C4-2B (cell line): ENCODE measurements around the gene FBXW11.

Experiments
- H3K27ac ChIP-seq: fragments of 450-650 bp; 2 replicates; pipeline ENCODE4 v1.5.1; 2017
- ZFX ChIP-seq: fragments of 450-650 bp; IDR thresholded peaks from 2 replicates; pipeline ENCODE4 v1.6.1; 2017
- TF ChIP-seq, protein P1 (sequence below): fragments of 450-650 bp; conservative IDR thresholded peaks from 2 replicates; pipeline ENCODE4 v1.5.1; 2017; ENCODE audit warnings: mild to moderate bottlenecking

FBXW11 gene

DNA sequence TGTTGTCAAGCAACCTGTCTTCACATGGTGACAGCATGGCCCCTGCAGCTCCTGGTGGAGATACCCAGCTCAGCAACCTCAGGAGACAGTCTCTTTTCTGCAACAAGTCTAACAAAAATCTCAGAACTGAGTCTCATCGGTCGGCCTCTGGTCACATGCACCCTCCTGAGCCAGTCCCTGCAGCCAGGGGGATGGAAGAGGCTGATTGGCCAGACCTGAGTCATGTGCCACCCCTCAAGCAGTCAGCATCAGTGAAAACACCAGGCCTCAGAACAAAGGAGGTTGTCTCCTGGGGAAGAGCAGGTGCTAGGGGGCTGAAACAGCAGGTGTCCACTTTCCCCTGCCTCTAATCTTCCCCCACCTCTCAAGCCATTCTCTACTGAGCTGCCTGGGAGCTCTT, 166.4 kb downstream of the FBXW11 start:
- TF ChIP-seq ZFX = no peak
- TF ChIP-seq, protein P1, sequence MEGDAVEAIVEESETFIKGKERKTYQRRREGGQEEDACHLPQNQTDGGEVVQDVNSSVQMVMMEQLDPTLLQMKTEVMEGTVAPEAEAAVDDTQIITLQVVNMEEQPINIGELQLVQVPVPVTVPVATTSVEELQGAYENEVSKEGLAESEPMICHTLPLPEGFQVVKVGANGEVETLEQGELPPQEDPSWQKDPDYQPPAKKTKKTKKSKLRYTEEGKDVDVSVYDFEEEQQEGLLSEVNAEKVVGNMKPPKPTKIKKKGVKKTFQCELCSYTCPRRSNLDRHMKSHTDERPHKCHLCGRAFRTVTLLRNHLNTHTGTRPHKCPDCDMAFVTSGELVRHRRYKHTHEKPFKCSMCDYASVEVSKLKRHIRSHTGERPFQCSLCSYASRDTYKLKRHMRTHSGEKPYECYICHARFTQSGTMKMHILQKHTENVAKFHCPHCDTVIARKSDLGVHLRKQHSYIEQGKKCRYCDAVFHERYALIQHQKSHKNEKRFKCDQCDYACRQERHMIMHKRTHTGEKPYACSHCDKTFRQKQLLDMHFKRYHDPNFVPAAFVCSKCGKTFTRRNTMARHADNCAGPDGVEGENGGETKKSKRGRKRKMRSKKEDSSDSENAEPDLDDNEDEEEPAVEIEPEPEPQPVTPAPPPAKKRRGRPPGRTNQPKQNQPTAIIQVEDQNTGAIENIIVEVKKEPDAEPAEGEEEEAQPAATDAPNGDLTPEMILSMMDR = no peak

DNA sequence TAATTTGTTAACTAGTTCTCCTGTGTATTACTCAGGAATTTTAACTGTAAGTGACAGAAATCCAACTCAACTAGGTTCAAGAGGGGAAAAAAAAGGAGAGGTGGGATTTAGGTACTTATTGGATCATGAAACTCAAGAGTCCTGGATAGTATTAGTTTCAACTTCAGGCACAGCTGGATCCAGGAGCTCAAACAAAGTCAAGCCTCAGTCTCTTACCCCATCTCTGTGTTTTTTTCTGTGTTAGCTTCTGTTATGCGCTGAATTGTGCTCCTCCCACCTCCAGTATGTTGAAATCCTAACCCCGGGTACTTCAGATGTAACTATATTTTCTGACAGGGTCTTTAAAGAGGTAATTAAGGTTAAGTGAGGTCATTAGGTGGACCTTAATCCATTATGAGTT, 167.3 kb downstream of the FBXW11 start:
- H3K27ac ChIP-seq = no peak overlapping the region
- no peak for TF ChIP-seq ZFX
- TF ChIP-seq, protein P1 = no peak

More for the DNA sequence above, 166.4 kb downstream of the FBXW11 start:
- H3K27ac ChIP-seq = no peak overlapping the region

DNA sequence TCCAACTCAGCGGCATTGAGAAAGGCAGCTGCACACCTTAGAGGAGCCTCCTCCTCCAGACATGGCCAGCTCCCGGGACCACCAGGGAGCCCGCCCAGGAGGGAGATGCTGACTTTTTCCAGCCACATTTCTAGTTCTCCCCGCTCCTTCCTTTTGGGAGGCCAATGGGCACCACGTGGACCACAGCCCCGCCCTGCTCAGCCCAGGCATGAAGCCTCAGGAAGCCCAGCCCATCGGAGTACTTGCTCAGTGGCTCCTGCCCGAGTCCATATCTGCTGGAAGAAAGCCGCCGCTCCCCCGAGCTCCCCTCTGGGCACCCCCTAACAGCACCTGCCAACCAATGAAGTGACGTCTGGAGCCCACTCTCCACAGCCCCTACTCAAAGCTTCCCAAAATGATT, 168.4 kb downstream of the FBXW11 start:
- H3K27ac ChIP-seq = no peak overlapping the region
- no peak for TF ChIP-seq ZFX
- TF ChIP-seq, protein P1 = no peak

DNA sequence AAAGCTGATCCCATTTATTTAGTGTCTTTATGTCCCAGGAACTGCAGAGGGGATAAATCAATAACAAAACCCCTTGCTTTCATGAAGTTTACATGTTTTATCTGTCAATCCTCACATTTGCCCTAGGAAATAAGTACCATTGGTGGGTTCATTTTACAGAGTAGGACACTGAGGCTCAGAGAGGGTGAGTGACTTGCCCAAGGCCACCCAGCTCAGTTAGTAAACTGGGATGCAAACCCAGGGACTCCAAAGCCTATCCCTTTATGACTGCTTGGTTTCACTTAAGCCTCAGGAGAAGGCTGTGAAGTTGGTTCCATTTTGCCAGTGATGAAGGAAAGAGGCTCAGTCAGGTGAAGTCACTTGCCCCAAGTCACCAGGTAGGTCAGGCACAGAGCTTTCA, 168.9 kb downstream of the FBXW11 start:
- TF ChIP-seq, protein P1 = no peak
- no peak for TF ChIP-seq ZFX
- H3K27ac ChIP-seq = no peak overlapping the region

DNA sequence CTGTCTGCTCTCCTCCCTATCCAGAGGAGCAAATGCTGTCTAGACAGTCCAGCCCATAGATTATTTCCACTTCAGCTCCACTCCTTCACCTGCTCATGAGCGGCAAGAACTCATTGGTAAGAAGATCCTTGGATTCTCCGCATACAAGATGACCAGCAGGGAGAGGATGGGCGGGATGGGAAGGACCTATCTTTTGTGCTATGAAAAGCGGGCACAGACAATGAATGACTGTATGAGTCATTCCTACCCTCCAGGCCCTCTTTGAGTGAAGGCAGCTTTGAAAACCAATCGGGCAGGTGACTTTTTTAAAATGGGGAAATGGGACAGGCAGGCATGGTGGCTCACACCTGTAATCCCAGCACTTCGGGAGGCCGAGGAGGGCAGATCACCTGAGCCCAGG, 171.4 kb downstream of the FBXW11 start:
- no peak overlapping the region for H3K27ac ChIP-seq
- TF ChIP-seq ZFX = no peak
- TF ChIP-seq, protein P1 = no peak

DNA sequence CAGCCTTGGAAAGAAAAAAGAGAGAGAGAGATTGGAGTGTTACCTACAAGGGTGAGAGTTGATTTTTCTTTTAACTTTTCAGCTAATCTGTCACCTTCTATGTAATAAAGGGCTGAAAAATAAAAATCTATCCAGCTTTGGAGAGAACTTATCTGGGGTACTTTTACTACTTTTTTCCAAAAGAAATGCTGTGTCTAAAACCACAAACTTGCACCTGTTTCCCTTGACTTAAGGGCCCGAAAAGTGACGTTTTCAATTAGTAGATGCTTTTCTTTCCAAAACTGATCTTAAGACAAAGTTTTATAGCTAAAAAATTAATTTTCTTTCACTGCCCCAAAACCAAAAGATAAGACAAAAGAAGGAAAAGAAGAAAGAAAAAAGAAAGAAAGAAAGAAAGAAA, 172.0 kb downstream of the FBXW11 start:
- no peak for TF ChIP-seq ZFX
- TF ChIP-seq, protein P1 = no peak

DNA sequence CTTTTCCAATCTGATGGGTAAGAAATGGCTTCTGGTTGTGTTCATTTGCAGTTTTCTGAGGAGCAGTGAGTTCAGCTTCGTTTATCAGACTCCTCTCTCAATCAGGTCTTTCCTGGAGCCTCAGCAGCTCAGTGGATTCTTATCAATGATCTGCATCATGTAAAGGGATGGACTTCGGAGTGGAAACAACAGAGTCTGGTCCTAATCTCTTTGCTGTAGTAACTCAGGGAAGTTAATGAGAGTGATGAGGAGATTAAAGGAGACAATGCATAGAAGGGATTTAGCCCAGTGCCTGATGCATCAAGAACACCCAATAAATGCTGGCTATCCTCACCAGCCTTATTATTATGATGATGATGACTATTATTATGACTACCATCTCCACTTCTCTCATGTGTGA, 173.7 kb downstream of the FBXW11 start:
- TF ChIP-seq ZFX = no peak
- TF ChIP-seq, protein P1 = no peak
- H3K27ac ChIP-seq = no peak overlapping the region

More for the DNA sequence above, 172.0 kb downstream of the FBXW11 start:
- H3K27ac ChIP-seq = no peak overlapping the region
